ENCODE data around the gene GPC4.

GPC4 gene

GRCh38 chrX:133401536-133401935 lies 13.8 kb downstream of the GPC4 start:
- H3K27me3 ChIP-seq (ENCODE audit: insufficient read depth, low read length), result no peaks in the 10 kb centered on the region
- H2AFZ ChIP-seq (ENCODE audit: low read length), result no peak overlapping the region
- no peaks in the 10 kb centered on the region for H3K79me2 ChIP-seq (ENCODE audit: insufficient read depth, low read length)
- H3F3A ChIP-seq (ENCODE audit: insufficient read depth, low read length), result no peaks in the 10 kb centered on the region
- H3K9me3 ChIP-seq (ENCODE audit: low read length), result no peaks in the 10 kb centered on the region
- TF ChIP-seq CTCF (IDR thresholded peaks at IDR 0.05; ENCODE audit: low read length) (no peak), EZH2 (IDR thresholded peaks at IDR 0.05; ENCODE audit: borderline replicate concordance, low read length) (no peak)
- H3K4me3 ChIP-seq (ENCODE audit: low read depth, low read length, poor library complexity, severe bottlenecking), result no peak overlapping the region
- no peaks in the 10 kb centered on the region for H4K20me1 ChIP-seq (ENCODE audit: insufficient read depth, low read length)
- no peak overlapping the region for H3K27ac ChIP-seq (ENCODE audit: low read depth, low read length, poor library complexity, severe bottlenecking)
- no peak overlapping the region for H3K4me2 ChIP-seq (ENCODE audit: low read length)
- no peak overlapping the region for H3K9ac ChIP-seq (ENCODE audit: low read length)
- no peaks in the 10 kb centered on the region for H3K9me2 ChIP-seq (ENCODE audit: low read depth, low read length)
- no peaks in the 10 kb centered on the region for H3K4me1 ChIP-seq (ENCODE audit: insufficient read depth, low read length, severe bottlenecking)
- no peaks in the 10 kb centered on the region for H3K36me3 ChIP-seq (ENCODE audit: insufficient read depth, low read length)

GRCh38 chrX:133399411-133399810 lies 15.9 kb downstream of the GPC4 start:
- Histone ChIP-seq H3K4me2 (ENCODE audit: low read length) (no peak overlapping the region), H3K9ac (ENCODE audit: low read length) (no peak overlapping the region), H3K4me3 (ENCODE audit: low read depth, low read length, poor library complexity, severe bottlenecking) (no peak overlapping the region), H2AFZ (ENCODE audit: low read length) (no peak overlapping the region), H3K79me2 (ENCODE audit: insufficient read depth, low read length) (no peaks in the 10 kb centered on the region), H3K9me3 (ENCODE audit: low read length) (no peaks in the 10 kb centered on the region), H3K9me2 (ENCODE audit: low read depth, low read length) (no peaks in the 10 kb centered on the region), H3F3A (ENCODE audit: insufficient read depth, low read length) (no peaks in the 10 kb centered on the region), H3K36me3 (ENCODE audit: insufficient read depth, low read length) (no peaks in the 10 kb centered on the region), H3K27me3 (ENCODE audit: insufficient read depth, low read length) (no peaks in the 10 kb centered on the region), H3K4me1 (ENCODE audit: insufficient read depth, low read length, severe bottlenecking) (no peaks in the 10 kb centered on the region), H3K27ac (ENCODE audit: low read depth, low read length, poor library complexity, severe bottlenecking) (no peak overlapping the region), H4K20me1 (ENCODE audit: insufficient read depth, low read length) (no peaks in the 10 kb centered on the region)
- TF ChIP-seq CTCF (IDR thresholded peaks at IDR 0.05; ENCODE audit: low read length), result no peak
- TF ChIP-seq EZH2 (IDR thresholded peaks at IDR 0.05; ENCODE audit: borderline replicate concordance, low read length), result no peak

GRCh38 chrX:133394765-133395164 lies 20.5 kb downstream of the GPC4 start:
- H3K9ac ChIP-seq (ENCODE audit: low read length), result no peak overlapping the region
- TF ChIP-seq CTCF (IDR thresholded peaks at IDR 0.05; ENCODE audit: low read length) (no peak), EZH2 (IDR thresholded peaks at IDR 0.05; ENCODE audit: borderline replicate concordance, low read length) (no peak)
- H3K4me2 ChIP-seq (ENCODE audit: low read length), result no peak overlapping the region
- no peaks in the 10 kb centered on the region for H3F3A ChIP-seq (ENCODE audit: insufficient read depth, low read length)
- H3K36me3 ChIP-seq (ENCODE audit: insufficient read depth, low read length), result no peaks in the 10 kb centered on the region
- no peaks in the 10 kb centered on the region for H3K27me3 ChIP-seq (ENCODE audit: insufficient read depth, low read length)
- no peaks in the 10 kb centered on the region for H3K9me2 ChIP-seq (ENCODE audit: low read depth, low read length)
- H3K9me3 ChIP-seq (ENCODE audit: low read length), result no peaks in the 10 kb centered on the region
- H3K27ac ChIP-seq (ENCODE audit: low read depth, low read length, poor library complexity, severe bottlenecking), result no peak overlapping the region
- H4K20me1 ChIP-seq (ENCODE audit: insufficient read depth, low read length), result no peaks in the 10 kb centered on the region
- no peak overlapping the region for H2AFZ ChIP-seq (ENCODE audit: low read length)
- H3K4me3 ChIP-seq (ENCODE audit: low read depth, low read length, poor library complexity, severe bottlenecking), result no peak overlapping the region
- H3K4me1 ChIP-seq (ENCODE audit: insufficient read depth, low read length, severe bottlenecking), result no peaks in the 10 kb centered on the region
- no peaks in the 10 kb centered on the region for H3K79me2 ChIP-seq (ENCODE audit: insufficient read depth, low read length)

Measured in OCI-LY1 (cell line).